GM12864 (cell line): ENCODE data around the gene MMAA.
"Not testable (repeated sequence)": the region's sequence is repeated elsewhere in the genome, so short reads cannot be mapped to it uniquely, and the experiment has no call there.

Experiments
- DNase-seq: peaks from one replicate; pipeline ENCODE4 v3.0.0-alpha.2; 2011; ENCODE audit warnings: low read depth
- H3K4me3 ChIP-seq: 2 replicates; pipeline ENCODE4 v1.5.1; 2011; ENCODE audit warnings: mild to moderate bottlenecking, low read depth, low read length, control low read depth
- TF ChIP-seq, protein P1 (sequence below): IDR thresholded peaks from 2 replicates; pipeline ENCODE4 v1.5.1; 2011; ENCODE audit warnings: low read depth, mild to moderate bottlenecking, moderate library complexity, low read length, control low read depth, inconsistent platforms; ENCODE audit errors: missing control alignments

The MMAA gene

GRCh38 chr4:145686991-145687390 lies 67.8 kb downstream of the MMAA start:
- no peak overlapping the region for H3K4me3 ChIP-seq
- TF ChIP-seq, protein P1, sequence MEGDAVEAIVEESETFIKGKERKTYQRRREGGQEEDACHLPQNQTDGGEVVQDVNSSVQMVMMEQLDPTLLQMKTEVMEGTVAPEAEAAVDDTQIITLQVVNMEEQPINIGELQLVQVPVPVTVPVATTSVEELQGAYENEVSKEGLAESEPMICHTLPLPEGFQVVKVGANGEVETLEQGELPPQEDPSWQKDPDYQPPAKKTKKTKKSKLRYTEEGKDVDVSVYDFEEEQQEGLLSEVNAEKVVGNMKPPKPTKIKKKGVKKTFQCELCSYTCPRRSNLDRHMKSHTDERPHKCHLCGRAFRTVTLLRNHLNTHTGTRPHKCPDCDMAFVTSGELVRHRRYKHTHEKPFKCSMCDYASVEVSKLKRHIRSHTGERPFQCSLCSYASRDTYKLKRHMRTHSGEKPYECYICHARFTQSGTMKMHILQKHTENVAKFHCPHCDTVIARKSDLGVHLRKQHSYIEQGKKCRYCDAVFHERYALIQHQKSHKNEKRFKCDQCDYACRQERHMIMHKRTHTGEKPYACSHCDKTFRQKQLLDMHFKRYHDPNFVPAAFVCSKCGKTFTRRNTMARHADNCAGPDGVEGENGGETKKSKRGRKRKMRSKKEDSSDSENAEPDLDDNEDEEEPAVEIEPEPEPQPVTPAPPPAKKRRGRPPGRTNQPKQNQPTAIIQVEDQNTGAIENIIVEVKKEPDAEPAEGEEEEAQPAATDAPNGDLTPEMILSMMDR: no peak
- no peak for DNase-seq

DNA sequence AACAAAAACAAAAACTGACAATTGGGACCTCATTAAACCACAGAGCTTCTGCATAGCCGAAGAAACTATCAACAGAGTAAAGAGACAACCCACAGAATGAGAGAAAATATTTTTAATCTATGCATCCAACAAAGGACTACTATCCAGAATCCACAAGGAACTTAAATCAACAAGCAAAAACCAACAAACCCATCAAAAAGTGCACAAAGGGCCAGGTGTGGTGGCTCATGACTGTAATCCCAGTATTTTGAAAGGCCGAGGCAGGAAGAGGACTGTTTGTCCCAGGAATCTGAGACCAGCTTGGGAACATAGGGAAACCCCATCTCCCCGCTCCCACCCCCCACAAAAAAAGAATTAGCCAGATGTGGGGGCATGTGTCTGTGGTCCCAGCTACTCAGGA lies 71.4 kb downstream of the MMAA start:
- TF ChIP-seq, protein P1: no peak
- no peak overlapping the region for H3K4me3 ChIP-seq
- no peak for DNase-seq

DNA sequence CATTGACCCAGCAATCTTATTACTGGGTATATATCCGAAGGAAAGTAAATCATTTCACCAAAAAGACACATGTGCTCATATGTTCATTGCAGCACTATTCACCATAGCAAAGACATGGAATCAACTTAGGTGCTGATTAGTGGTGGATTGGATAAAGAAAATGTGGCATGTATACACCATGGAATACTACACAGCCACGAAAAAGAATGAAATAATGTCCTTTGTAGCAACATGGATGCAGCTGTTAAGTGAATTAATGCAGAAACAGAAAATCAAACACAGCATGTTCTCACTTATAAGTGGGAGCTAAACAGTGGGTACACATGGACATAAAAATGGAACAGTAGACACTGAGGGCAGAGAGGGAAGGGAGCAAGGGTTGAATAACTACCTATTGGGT lies 72.2 kb downstream of the MMAA start:
- DNase-seq: not testable (repeated sequence)

GRCh38 chr4:145694929-145695328 lies 75.7 kb downstream of the MMAA start:
- no peak overlapping the region for H3K4me3 ChIP-seq

More for the DNA sequence above, 72.2 kb downstream of the MMAA start:
- H3K4me3 ChIP-seq: not testable (repeated sequence)

GRCh38 chr4:145697332-145697731 lies 78.1 kb downstream of the MMAA start:
- H3K4me3 ChIP-seq: no peak overlapping the region
- DNase-seq: no peak
- TF ChIP-seq, protein P1: no peak

More at GRCh38 chr4:145694929-145695328, 75.7 kb downstream of the MMAA start:
- DNase-seq: no peak
- TF ChIP-seq, protein P1: no peak

- no peak for DNase-seq
- TF ChIP-seq, protein P1: no peak
- no peak overlapping the region for H3K4me3 ChIP-seq
Measured at GRCh38 chr4:145698507-145698906, 79.3 kb downstream of the MMAA start.

GRCh38 chr4:145703850-145704497 lies 84.8 kb downstream of the MMAA start:
- TF ChIP-seq, protein P1: no peak
- DNase-seq: no peak
- H3K4me3 ChIP-seq: no peak overlapping the region
